ENCODE measurements around the gene DTNA. TPM values are rescaled to one million over a fixed set of nuclear protein-coding genes. Genes with fewer than 3 reads are reported as not detected.
"Not testable (repeated sequence)": the region's sequence is repeated elsewhere in the genome, so short reads cannot be mapped to it uniquely, and the experiment has no call there.

DTNA gene
- total RNA-seq, 2 donors from 2014 or later = 41.0 to 78.4 TPM

DNA sequence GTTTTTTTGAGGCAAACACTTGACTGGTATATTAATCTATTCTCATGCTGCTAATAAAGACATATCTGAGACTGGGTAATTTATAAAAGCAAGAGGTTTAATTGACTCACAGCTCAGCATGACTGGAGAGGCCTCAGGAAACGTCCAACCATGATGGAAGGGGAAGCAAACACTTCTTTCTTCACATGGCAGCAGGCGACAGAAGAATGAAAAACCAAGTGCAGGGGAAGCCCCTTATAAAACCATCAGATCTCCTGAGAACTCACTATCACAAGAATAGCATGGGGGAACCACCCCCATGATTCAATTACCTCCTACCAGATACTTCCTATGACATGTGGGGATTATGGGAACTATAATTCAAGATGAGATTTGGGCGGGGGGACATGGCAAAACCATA lies 194.9 kb downstream of the DTNA start:
- no peak for DNase-seq (ENCODE audit: low spot score)
- H3K27ac ChIP-seq = no peak overlapping the region
- peaks cover 7 to 9% of the 10 kb centered on the region in 2 donors for H3K4me1 ChIP-seq (ENCODE audit: control insufficient read depth in 1 of 2, low read depth in 2 of 2)
- H3K9me3 ChIP-seq = no peaks in the 10 kb centered on the region
- no peaks in the 10 kb centered on the region for H3K27me3 ChIP-seq (replicated peaks; ENCODE audit: insufficient read depth)
- ATAC-seq (ENCODE audit: insufficient number of reproducible peaks, low FRiP score, low read depth) = no peak
- TF ChIP-seq, protein P1, sequence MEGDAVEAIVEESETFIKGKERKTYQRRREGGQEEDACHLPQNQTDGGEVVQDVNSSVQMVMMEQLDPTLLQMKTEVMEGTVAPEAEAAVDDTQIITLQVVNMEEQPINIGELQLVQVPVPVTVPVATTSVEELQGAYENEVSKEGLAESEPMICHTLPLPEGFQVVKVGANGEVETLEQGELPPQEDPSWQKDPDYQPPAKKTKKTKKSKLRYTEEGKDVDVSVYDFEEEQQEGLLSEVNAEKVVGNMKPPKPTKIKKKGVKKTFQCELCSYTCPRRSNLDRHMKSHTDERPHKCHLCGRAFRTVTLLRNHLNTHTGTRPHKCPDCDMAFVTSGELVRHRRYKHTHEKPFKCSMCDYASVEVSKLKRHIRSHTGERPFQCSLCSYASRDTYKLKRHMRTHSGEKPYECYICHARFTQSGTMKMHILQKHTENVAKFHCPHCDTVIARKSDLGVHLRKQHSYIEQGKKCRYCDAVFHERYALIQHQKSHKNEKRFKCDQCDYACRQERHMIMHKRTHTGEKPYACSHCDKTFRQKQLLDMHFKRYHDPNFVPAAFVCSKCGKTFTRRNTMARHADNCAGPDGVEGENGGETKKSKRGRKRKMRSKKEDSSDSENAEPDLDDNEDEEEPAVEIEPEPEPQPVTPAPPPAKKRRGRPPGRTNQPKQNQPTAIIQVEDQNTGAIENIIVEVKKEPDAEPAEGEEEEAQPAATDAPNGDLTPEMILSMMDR (IDR thresholded peaks at IDR 0.05) = no peak
- H3K4me3 ChIP-seq = no peak overlapping the region
- no peaks in the 10 kb centered on the region for H3K36me3 ChIP-seq

DNA sequence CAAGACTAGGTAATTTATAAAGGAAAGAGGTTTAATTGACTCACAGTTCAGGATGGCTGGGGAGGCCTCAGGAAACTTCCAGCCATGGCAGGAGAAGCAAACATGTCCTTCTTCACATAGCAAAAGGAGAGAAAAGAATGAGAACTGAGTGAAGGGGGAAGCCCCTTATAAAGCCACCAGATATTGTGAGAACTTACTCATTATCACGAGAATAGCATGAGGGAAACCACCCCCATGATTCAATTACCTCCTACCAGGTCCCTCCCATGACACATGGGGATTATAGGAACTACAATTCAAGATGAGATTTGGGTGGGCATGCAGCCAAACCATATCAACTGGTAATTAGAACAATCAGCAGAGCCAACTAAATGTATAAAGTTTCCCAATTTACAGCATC lies 196.9 kb downstream of the DTNA start:
- not testable (repeated sequence) for H3K27me3 ChIP-seq (replicated peaks; ENCODE audit: insufficient read depth); H3K9me3 ChIP-seq; H3K4me3 ChIP-seq; H3K27ac ChIP-seq; DNase-seq (ENCODE audit: low spot score); H3K36me3 ChIP-seq; ATAC-seq (ENCODE audit: insufficient number of reproducible peaks, low FRiP score, low read depth)
- H3K4me1 ChIP-seq (ENCODE audit: control insufficient read depth in 1 of 2, low read depth in 2 of 2) = peaks cover 7 to 19% of the 10 kb centered on the region in 2 donors

DNA sequence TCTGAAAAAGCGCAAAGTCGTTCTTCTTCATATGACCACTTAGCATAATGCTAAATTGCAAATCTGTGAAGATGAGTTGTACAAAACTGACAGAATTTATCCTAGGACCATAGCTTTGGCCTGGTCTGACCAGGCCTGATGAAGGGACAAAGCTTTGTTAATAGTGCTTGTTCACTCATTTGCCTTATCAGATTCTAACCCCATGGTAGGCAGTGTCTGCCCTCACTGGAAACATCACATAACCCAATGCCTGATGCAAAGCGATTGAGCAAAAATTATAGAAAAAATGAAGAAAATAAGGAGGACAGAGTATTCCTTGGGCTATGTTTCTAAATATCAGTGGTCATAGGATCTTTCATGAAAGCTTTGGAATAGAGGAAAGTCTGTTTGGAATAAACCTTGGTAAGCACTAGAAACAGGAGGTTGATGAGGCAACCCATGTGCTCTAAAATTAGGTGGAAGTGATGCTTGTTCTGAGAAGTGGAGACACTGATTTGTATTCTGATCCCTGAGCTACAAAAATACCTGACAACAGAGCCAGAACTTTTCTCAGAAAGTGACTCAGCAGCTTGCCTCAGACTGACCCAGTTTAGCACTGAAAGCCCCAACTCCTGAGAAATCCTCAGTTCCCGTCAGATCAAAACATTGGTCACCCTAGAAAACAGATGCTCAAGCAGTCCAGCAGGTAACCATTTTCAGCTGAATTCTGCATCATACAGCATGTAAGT lies 199.7 kb downstream of the DTNA start:
- H3K4me1 ChIP-seq (ENCODE audit: control insufficient read depth in 1 of 2, low read depth in 2 of 2) = peaks cover 7 to 23% of the 10 kb centered on the region in 2 donors
- TF ChIP-seq, protein P1 (IDR thresholded peaks at IDR 0.05) = no peak
- no peaks in the 10 kb centered on the region for H3K36me3 ChIP-seq
- DNase-seq (ENCODE audit: low spot score) = peak; percentile 10
- ATAC-seq (ENCODE audit: insufficient number of reproducible peaks, low FRiP score, low read depth) = peak; percentile 96
- no peak overlapping the region for H3K4me3 ChIP-seq
- no peaks in the 10 kb centered on the region for H3K27me3 ChIP-seq (replicated peaks; ENCODE audit: insufficient read depth)
- no peaks in the 10 kb centered on the region for H3K9me3 ChIP-seq
- peak overlapping the region; percentile 49 to 73 for H3K27ac ChIP-seq

DNA sequence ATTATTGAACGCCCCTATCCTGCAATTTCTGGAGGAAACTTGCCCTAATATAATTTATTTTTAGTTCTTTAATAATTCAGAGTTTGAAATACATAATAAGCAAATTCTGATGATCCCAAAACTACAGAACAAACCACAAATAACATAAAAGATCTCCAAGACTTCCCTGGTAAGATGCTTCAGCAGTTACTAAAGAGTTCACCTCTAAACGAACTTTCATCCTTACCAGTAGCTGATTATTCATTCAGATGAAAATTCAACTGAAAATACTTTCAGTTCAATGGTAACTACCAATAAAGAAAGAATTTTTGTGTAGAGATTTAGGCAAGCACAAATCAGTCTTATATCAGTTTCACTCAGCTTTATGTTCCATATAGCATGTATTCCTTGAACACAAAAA lies 201.0 kb downstream of the DTNA start:
- Histone ChIP-seq H3K4me1 (ENCODE audit: control insufficient read depth in 1 of 2, low read depth in 2 of 2) (peaks cover 7 to 23% of the 10 kb centered on the region in 2 donors), H3K36me3 (no peaks in the 10 kb centered on the region), H3K27ac (no peak overlapping the region), H3K9me3 (no peaks in the 10 kb centered on the region), H3K4me3 (no peak overlapping the region), H3K27me3 (replicated peaks; ENCODE audit: insufficient read depth) (no peaks in the 10 kb centered on the region)
- no peak for DNase-seq (ENCODE audit: low spot score)
- ATAC-seq (ENCODE audit: insufficient number of reproducible peaks, low FRiP score, low read depth) = no peak
- TF ChIP-seq, protein P1 (IDR thresholded peaks at IDR 0.05) = no peak

DNA sequence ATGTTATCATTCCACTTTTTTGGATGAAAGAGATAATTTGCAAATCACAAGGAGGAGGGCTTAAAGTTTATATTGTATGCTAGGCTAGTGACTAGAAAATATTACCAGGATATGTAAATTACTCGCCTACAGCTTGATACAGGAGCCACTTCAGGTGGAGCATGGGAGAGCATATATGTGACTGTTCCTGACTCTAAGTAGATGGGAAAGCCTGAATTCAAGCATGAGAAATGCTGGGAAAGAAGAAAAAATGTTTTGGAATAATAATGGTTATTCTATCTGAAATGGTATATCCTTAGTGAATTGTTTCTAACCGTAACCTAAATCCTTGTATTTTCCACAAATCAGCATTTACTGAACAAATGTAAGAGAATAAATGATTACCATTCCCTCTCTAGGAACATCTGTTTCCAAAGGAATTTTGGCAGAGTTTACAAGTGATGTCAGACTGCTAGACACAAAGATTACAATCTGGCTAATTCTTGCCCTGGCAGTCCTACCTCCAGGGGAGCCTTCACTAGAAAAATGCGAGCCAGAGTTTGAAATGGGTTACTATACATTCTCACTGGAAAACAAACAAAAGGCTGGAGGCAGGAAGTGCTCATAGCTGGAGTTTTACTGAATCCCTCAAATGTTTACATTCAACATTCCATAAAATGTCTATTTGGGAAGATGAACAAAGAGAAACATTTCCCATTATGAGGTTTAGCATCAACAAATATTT lies 201.7 kb downstream of the DTNA start:
- ATAC-seq (ENCODE audit: insufficient number of reproducible peaks, low FRiP score, low read depth) (no peak), DNase-seq (ENCODE audit: low spot score) (no peak)

More for the DNA sequence above, 201.7 kb downstream of the DTNA start:
- TF ChIP-seq, protein P1 (IDR thresholded peaks at IDR 0.05) = no peak
- Histone ChIP-seq H3K4me1 (ENCODE audit: control insufficient read depth in 1 of 2, low read depth in 2 of 2) (peaks cover 7 to 23% of the 10 kb centered on the region in 2 donors), H3K27ac (no peak overlapping the region), H3K4me3 (no peak overlapping the region), H3K9me3 (no peaks in the 10 kb centered on the region), H3K36me3 (no peaks in the 10 kb centered on the region), H3K27me3 (replicated peaks; ENCODE audit: insufficient read depth) (no peaks in the 10 kb centered on the region)
